HepG2 (cell line): ENCODE results near the gene ITSN2.

Experiments
- HOMEZ ChIP-seq: IDR thresholded peaks from 2 replicates; pipeline ENCODE4 v1.6.1; 2016; ENCODE audit warnings: low read depth
- MXI1 ChIP-seq: IDR thresholded peaks from 3 replicates; pipeline ENCODE4 v1.6.1; 2012; ENCODE audit warnings: low read depth, low read length, inconsistent platforms, borderline replicate concordance
- RFX5 ChIP-seq: IDR thresholded peaks from 2 replicates; pipeline ENCODE4 v1.6.1; 2011; ENCODE audit warnings: low read depth, low read length, improper control_type of control experiment
- TF ChIP-seq, protein P1 (sequence below): sonication (generic); formaldehyde crosslinking; IDR thresholded peaks from 2 replicates; pipeline ENCODE4 v1.5.0; 2020; ENCODE audit warnings: mild to moderate bottlenecking, missing genetic modification reagents, moderate library complexity

DNA sequence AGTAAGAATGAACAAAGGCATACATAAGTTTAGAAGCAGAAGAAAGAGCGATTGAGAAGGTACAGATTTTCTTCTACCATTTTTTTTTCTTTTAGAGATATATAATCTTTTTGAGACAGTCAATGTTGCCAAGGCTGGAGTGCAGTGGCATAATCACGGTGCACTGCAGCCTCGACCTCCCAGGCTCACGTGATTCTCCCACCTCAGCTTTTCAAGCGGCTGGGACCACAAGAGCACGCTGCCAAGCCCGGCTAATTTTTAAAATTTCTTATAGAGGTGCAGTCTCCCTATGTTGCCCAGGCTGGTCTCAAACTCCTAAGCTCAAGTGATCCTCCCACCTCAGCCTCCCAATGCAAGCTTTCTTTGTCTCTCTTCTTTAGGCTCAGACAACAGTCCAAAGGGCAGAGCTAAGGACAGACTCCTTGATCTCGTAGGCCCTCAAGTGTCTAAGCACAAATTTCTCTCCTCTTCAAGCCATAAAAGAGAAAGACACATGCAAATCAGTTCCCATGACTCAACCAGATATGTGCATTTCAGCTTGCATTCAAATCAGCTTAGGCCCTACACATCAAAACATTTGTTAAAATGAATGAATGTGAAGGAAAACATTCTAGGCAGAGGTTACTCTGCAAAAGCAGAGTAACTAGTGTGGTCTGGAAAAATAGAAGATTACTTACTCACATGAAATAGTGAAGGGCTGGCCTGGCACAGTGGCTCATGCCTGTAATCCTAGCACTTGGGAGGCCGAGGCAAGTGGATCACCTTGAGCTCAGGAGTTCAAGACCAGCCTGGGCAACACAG lies 18.0 kb downstream of the ITSN2 start:
- TF ChIP-seq RFX5: no peak
- no peak for TF ChIP-seq HOMEZ (CRISPR knock-in tag)
- TF ChIP-seq MXI1: no peak
- TF ChIP-seq, protein P1, sequence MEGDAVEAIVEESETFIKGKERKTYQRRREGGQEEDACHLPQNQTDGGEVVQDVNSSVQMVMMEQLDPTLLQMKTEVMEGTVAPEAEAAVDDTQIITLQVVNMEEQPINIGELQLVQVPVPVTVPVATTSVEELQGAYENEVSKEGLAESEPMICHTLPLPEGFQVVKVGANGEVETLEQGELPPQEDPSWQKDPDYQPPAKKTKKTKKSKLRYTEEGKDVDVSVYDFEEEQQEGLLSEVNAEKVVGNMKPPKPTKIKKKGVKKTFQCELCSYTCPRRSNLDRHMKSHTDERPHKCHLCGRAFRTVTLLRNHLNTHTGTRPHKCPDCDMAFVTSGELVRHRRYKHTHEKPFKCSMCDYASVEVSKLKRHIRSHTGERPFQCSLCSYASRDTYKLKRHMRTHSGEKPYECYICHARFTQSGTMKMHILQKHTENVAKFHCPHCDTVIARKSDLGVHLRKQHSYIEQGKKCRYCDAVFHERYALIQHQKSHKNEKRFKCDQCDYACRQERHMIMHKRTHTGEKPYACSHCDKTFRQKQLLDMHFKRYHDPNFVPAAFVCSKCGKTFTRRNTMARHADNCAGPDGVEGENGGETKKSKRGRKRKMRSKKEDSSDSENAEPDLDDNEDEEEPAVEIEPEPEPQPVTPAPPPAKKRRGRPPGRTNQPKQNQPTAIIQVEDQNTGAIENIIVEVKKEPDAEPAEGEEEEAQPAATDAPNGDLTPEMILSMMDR (CRISPR knock-in tag): no peak
